NB4 (cell line): ENCODE results near the gene PDE6C.

Experiments
- MAX ChIP-seq: IDR thresholded peaks from 2 replicates; pipeline ENCODE4 v1.6.1; 2011; ENCODE audit warnings: low read depth, low read length
- POLR2A ChIP-seq: IDR thresholded peaks from 2 replicates; pipeline ENCODE4 v1.6.1; 2011; ENCODE audit warnings: mild to moderate bottlenecking; ENCODE audit not compliant: insufficient read length; ENCODE audit errors: extremely low read depth
- TF ChIP-seq, protein P1 (sequence below): IDR thresholded peaks from one replicate; pipeline ENCODE4 v1.5.1; 2012; ENCODE audit warnings: low read depth, low read length

- TF ChIP-seq POLR2A, result no peak
- TF ChIP-seq, protein P1, sequence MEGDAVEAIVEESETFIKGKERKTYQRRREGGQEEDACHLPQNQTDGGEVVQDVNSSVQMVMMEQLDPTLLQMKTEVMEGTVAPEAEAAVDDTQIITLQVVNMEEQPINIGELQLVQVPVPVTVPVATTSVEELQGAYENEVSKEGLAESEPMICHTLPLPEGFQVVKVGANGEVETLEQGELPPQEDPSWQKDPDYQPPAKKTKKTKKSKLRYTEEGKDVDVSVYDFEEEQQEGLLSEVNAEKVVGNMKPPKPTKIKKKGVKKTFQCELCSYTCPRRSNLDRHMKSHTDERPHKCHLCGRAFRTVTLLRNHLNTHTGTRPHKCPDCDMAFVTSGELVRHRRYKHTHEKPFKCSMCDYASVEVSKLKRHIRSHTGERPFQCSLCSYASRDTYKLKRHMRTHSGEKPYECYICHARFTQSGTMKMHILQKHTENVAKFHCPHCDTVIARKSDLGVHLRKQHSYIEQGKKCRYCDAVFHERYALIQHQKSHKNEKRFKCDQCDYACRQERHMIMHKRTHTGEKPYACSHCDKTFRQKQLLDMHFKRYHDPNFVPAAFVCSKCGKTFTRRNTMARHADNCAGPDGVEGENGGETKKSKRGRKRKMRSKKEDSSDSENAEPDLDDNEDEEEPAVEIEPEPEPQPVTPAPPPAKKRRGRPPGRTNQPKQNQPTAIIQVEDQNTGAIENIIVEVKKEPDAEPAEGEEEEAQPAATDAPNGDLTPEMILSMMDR, result no peak
- TF ChIP-seq MAX, result no peak
Observed at GRCh38 chr10:93597075-93597599, 15.2 kb upstream of the PDE6C start.
